ENCODE results near the gene METRN.

The METRN gene

DNA sequence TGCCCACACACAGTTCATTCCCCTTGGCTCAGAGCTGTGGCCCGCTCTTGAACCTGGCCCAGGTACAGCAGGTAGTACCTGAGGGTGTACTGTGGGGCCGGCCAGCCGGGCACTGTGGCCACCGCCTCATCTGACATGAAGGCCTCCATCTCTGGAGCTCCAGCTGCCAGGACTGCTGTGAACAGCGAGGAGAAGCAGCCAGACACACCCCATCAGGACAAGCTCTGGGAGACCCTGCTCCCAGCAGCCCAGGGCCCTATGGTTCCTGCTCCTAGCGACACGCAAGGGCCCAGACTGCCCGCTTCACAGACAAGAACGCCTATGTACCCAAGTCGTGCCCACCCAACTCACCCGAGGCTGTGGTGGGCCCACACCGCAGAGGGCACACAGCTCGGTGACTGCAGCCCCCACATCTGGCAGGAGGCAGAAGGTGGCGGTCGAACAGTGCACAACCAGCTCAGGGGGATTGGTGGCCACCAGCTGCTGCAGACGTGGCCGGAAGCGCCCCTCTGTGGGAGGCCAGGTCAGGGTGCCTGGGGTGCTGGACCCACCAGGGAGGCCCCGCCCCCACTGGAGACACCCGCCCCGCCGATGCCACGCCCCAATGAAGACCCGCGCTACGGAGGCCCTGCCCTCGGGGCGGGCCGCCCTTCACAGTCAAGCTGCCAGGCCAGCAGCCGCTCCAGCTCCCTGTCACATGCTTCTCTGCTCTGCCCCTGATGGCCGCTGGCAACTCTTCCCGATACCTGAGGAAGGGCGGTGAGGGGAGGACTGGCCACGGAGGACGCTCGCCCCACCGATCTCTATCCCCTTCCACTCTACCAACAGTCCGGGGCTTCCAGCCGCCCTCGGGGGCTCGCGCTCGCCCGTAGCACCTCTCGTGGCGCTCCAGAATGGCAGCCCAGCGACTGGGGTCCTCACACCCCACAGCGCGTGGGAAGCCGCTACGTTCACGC lies 35.8 kb upstream of the METRN start (continued):
- TF ChIP-seq HIC1 (tag by site-specific recombination; IDR thresholded peaks at IDR 0.05) (peak; percentile 66), ZFP41 (tag by site-specific recombination; IDR thresholded peaks at IDR 0.05; ENCODE audit: borderline replicate concordance) (no peak), ZNF626 (tag by site-specific recombination; IDR thresholded peaks at IDR 0.05) (no peak), KLF17 (tag by site-specific recombination; IDR thresholded peaks at IDR 0.05) (peak; percentile 88), EGR2 (tag by site-specific recombination; IDR thresholded peaks at IDR 0.05; ENCODE audit: low read depth) (0 out of 2 replicates have a peak, but pooled peaks have one; percentile 12), KLF10 (tag by site-specific recombination; IDR thresholded peaks at IDR 0.05) (peak; percentile 44; the same call in 1 of the 2 replicates), ZSCAN30 (tag by site-specific recombination; IDR thresholded peaks at IDR 0.05) (peak; percentile 100), ZNF114 (tag by site-specific recombination; IDR thresholded peaks at IDR 0.05) (no peak), ZNF658 (tag by site-specific recombination; IDR thresholded peaks at IDR 0.05) (no peak), ZNF138 (tag by site-specific recombination; IDR thresholded peaks at IDR 0.05; ENCODE audit: borderline replicate concordance) (no peak), ZNF169 (tag by site-specific recombination; IDR thresholded peaks at IDR 0.05) (no peak), YY2 (tag by site-specific recombination; IDR thresholded peaks at IDR 0.05) (no peak; the same call in 1 of the 2 replicates), PRDM6 (tag by site-specific recombination; IDR thresholded peaks at IDR 0.05) (no peak), MYNN (tag by site-specific recombination; IDR thresholded peaks at IDR 0.05; ENCODE audit: borderline replicate concordance) (no peak), ZNF544 (tag by site-specific recombination; IDR thresholded peaks at IDR 0.05) (no peak), GLIS1 (tag by site-specific recombination; IDR thresholded peaks at IDR 0.05) (peak; percentile 97), ZNF335 (tag by site-specific recombination; conservative IDR thresholded peaks at IDR 0.05) (peak; percentile 86), ZNF24 (tag by site-specific recombination; IDR thresholded peaks at IDR 0.05) (0 out of 2 replicates have a peak, but pooled peaks have one; percentile 57), ZNF76 (tag by site-specific recombination; IDR thresholded peaks at IDR 0.05; ENCODE audit: borderline replicate concordance, low read depth) (peak; percentile 40; the same call in 1 of the 2 replicates), KLF1 (tag by site-specific recombination; IDR thresholded peaks at IDR 0.05) (peak; percentile 92), ZFP37 (tag by site-specific recombination; IDR thresholded peaks at IDR 0.05) (no peak; the same call in 1 of the 2 replicates), ZNF473 (tag by site-specific recombination; IDR thresholded peaks at IDR 0.05) (no peak), ZNF677 (tag by site-specific recombination; IDR thresholded peaks at IDR 0.05) (no peak), SALL2 (tag by site-specific recombination; IDR thresholded peaks at IDR 0.05; ENCODE audit: borderline replicate concordance) (no peak), ZNF174 (tag by site-specific recombination; IDR thresholded peaks at IDR 0.05) (no peak), ZNF707 (tag by site-specific recombination; IDR thresholded peaks at IDR 0.05) (peak; percentile 31; the same call in 1 of the 2 replicates)
- TF ChIP-seq, protein P1, sequence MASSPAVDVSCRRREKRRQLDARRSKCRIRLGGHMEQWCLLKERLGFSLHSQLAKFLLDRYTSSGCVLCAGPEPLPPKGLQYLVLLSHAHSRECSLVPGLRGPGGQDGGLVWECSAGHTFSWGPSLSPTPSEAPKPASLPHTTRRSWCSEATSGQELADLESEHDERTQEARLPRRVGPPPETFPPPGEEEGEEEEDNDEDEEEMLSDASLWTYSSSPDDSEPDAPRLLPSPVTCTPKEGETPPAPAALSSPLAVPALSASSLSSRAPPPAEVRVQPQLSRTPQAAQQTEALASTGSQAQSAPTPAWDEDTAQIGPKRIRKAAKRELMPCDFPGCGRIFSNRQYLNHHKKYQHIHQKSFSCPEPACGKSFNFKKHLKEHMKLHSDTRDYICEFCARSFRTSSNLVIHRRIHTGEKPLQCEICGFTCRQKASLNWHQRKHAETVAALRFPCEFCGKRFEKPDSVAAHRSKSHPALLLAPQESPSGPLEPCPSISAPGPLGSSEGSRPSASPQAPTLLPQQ (tag by site-specific recombination; IDR thresholded peaks at IDR 0.05), result peak; percentile 99
- TF ChIP-seq, protein P2, sequence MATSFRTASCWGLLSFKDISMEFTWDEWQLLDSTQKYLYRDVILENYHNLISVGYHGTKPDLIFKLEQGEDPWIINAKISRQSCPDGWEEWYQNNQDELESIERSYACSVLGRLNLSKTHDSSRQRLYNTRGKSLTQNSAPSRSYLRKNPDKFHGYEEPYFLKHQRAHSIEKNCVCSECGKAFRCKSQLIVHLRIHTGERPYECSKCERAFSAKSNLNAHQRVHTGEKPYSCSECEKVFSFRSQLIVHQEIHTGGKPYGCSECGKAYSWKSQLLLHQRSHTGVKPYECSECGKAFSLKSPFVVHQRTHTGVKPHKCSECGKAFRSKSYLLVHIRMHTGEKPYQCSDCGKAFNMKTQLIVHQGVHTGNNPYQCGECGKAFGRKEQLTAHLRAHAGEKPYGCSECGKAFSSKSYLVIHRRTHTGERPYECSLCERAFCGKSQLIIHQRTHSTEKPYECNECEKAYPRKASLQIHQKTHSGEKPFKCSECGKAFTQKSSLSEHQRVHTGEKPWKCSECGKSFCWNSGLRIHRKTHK (tag by site-specific recombination; IDR thresholded peaks at IDR 0.05), result no peak
- TF ChIP-seq, protein P3, sequence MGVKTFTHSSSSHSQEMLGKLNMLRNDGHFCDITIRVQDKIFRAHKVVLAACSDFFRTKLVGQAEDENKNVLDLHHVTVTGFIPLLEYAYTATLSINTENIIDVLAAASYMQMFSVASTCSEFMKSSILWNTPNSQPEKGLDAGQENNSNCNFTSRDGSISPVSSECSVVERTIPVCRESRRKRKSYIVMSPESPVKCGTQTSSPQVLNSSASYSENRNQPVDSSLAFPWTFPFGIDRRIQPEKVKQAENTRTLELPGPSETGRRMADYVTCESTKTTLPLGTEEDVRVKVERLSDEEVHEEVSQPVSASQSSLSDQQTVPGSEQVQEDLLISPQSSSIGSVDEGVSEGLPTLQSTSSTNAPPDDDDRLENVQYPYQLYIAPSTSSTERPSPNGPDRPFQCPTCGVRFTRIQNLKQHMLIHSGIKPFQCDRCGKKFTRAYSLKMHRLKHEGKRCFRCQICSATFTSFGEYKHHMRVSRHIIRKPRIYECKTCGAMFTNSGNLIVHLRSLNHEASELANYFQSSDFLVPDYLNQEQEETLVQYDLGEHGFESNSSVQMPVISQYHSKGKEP (tag by site-specific recombination; IDR thresholded peaks at IDR 0.05), result no peak

All from HEK293 (cell line).